ENCODE data around the gene PROSER3. TPM values are rescaled to one million over a fixed set of nuclear protein-coding genes. Genes with fewer than 3 reads are reported as not detected.

Gene PROSER3
- polyA plus RNA-seq, 1 donor from 2014 or later: 1.2 TPM

DNA sequence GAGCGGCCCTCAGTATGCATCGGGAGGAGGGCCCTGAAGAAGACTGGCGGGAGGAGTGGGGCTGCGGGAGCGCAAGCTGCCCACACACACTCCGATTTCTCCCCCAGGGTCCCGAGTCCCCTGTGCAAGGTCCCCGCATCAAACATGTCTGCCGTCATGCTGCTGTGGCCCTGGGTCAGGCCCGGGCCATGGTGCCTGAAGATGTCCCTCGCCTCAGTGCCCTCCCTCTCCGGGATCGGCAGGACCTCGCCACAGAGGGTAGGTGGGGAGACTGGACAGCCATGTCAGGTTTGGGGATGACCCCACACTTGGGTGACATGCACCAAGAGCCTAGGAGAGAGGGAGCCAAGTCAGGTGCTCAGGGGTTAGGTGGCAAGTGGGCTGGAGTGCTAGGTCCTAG lies 35.5 kb upstream of the PROSER3 start:
- no peak overlapping the region for H2AFZ ChIP-seq (ENCODE audit: low read depth, low read length)
- H3K4me2 ChIP-seq (ENCODE audit: low read length): no peak overlapping the region
- H3F3A ChIP-seq (ENCODE audit: insufficient read depth, low read length, poor library complexity, severe bottlenecking): no peaks in the 10 kb centered on the region
- no peaks in the 10 kb centered on the region for H4K20me1 ChIP-seq (ENCODE audit: insufficient read depth)
- no peak overlapping the region for H3K27ac ChIP-seq (ENCODE audit: low read length)
- H3K9me3 ChIP-seq (ENCODE audit: low read length): no peaks in the 10 kb centered on the region
- no peaks in the 10 kb centered on the region for H3K27me3 ChIP-seq (ENCODE audit: insufficient read depth, low read depth, low read length)
- H3K9me2 ChIP-seq (ENCODE audit: insufficient read depth, low read length): no peaks in the 10 kb centered on the region
- TF ChIP-seq MXI1 (conservative IDR thresholded peaks at IDR 0.05; ENCODE audit: poor library complexity, severe bottlenecking) (no peak), TAF1 (IDR thresholded peaks at IDR 0.05; ENCODE audit: low read depth) (no peak), EZH2 (IDR thresholded peaks at IDR 0.05; ENCODE audit: borderline replicate concordance, insufficient read depth, low read length, poor library complexity, severe bottlenecking) (no peak), POLR2AphosphoS5 (IDR thresholded peaks at IDR 0.05) (no peak), RAD21 (conservative IDR thresholded peaks at IDR 0.05) (no peak), EP300 (conservative IDR thresholded peaks at IDR 0.05; ENCODE audit: poor library complexity, severe bottlenecking) (no peak), SMC3 (conservative IDR thresholded peaks at IDR 0.05; ENCODE audit: poor library complexity) (no peak)
- TF ChIP-seq, protein P1, sequence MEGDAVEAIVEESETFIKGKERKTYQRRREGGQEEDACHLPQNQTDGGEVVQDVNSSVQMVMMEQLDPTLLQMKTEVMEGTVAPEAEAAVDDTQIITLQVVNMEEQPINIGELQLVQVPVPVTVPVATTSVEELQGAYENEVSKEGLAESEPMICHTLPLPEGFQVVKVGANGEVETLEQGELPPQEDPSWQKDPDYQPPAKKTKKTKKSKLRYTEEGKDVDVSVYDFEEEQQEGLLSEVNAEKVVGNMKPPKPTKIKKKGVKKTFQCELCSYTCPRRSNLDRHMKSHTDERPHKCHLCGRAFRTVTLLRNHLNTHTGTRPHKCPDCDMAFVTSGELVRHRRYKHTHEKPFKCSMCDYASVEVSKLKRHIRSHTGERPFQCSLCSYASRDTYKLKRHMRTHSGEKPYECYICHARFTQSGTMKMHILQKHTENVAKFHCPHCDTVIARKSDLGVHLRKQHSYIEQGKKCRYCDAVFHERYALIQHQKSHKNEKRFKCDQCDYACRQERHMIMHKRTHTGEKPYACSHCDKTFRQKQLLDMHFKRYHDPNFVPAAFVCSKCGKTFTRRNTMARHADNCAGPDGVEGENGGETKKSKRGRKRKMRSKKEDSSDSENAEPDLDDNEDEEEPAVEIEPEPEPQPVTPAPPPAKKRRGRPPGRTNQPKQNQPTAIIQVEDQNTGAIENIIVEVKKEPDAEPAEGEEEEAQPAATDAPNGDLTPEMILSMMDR (IDR thresholded peaks at IDR 0.05; ENCODE audit: poor library complexity, severe bottlenecking): no peak
- TF ChIP-seq, protein P2, sequence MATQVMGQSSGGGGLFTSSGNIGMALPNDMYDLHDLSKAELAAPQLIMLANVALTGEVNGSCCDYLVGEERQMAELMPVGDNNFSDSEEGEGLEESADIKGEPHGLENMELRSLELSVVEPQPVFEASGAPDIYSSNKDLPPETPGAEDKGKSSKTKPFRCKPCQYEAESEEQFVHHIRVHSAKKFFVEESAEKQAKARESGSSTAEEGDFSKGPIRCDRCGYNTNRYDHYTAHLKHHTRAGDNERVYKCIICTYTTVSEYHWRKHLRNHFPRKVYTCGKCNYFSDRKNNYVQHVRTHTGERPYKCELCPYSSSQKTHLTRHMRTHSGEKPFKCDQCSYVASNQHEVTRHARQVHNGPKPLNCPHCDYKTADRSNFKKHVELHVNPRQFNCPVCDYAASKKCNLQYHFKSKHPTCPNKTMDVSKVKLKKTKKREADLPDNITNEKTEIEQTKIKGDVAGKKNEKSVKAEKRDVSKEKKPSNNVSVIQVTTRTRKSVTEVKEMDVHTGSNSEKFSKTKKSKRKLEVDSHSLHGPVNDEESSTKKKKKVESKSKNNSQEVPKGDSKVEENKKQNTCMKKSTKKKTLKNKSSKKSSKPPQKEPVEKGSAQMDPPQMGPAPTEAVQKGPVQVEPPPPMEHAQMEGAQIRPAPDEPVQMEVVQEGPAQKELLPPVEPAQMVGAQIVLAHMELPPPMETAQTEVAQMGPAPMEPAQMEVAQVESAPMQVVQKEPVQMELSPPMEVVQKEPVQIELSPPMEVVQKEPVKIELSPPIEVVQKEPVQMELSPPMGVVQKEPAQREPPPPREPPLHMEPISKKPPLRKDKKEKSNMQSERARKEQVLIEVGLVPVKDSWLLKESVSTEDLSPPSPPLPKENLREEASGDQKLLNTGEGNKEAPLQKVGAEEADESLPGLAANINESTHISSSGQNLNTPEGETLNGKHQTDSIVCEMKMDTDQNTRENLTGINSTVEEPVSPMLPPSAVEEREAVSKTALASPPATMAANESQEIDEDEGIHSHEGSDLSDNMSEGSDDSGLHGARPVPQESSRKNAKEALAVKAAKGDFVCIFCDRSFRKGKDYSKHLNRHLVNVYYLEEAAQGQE (IDR thresholded peaks at IDR 0.05; ENCODE audit: borderline replicate concordance): no peak
- peaks cover 22% of the 10 kb centered on the region for H3K79me2 ChIP-seq (replicated peaks; ENCODE audit: insufficient read depth, low read length)
- H3K9ac ChIP-seq (ENCODE audit: low read length): no peak overlapping the region
- no peaks in the 10 kb centered on the region for H3K36me3 ChIP-seq (ENCODE audit: insufficient read depth, low read length)
- H3K4me3 ChIP-seq (ENCODE audit: low read length): no peak overlapping the region

DNA sequence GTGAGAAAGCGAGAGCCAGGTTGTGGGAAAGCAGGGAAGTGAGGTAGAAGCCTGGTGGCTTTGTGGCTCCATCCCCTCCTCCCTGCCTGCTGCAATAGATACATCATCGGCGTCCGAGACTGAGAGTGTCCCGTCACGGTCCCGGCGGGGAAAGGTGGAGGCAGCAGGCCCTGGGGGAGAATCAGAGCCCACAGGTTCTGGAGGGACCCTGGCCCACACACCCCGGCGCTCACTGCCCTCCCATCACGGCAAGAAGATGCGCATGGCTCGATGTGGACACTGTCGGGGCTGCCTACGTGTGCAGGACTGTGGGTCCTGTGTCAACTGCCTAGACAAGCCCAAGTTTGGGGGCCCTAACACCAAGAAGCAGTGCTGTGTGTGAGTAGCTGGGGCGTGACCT lies 35.1 kb upstream of the PROSER3 start:
- no peak overlapping the region for H3K9ac ChIP-seq (ENCODE audit: low read length)
- no peaks in the 10 kb centered on the region for H3K9me2 ChIP-seq (ENCODE audit: insufficient read depth, low read length)
- no peak overlapping the region for H2AFZ ChIP-seq (ENCODE audit: low read depth, low read length)
- no peaks in the 10 kb centered on the region for H4K20me1 ChIP-seq (ENCODE audit: insufficient read depth)
- no peaks in the 10 kb centered on the region for H3F3A ChIP-seq (ENCODE audit: insufficient read depth, low read length, poor library complexity, severe bottlenecking)
- no peak overlapping the region for H3K27ac ChIP-seq (ENCODE audit: low read length)
- H3K79me2 ChIP-seq (replicated peaks; ENCODE audit: insufficient read depth, low read length): peaks cover 22% of the 10 kb centered on the region
- TF ChIP-seq EZH2 (IDR thresholded peaks at IDR 0.05; ENCODE audit: borderline replicate concordance, insufficient read depth, low read length, poor library complexity, severe bottlenecking) (no peak), POLR2AphosphoS5 (IDR thresholded peaks at IDR 0.05) (no peak), EP300 (conservative IDR thresholded peaks at IDR 0.05; ENCODE audit: poor library complexity, severe bottlenecking) (no peak), SMC3 (conservative IDR thresholded peaks at IDR 0.05; ENCODE audit: poor library complexity) (no peak), TAF1 (IDR thresholded peaks at IDR 0.05; ENCODE audit: low read depth) (no peak), MXI1 (conservative IDR thresholded peaks at IDR 0.05; ENCODE audit: poor library complexity, severe bottlenecking) (no peak), RAD21 (conservative IDR thresholded peaks at IDR 0.05) (no peak)
- TF ChIP-seq, protein P1 (IDR thresholded peaks at IDR 0.05; ENCODE audit: poor library complexity, severe bottlenecking): no peak
- TF ChIP-seq, protein P2 (IDR thresholded peaks at IDR 0.05; ENCODE audit: borderline replicate concordance): no peak
- H3K36me3 ChIP-seq (ENCODE audit: insufficient read depth, low read length): no peaks in the 10 kb centered on the region
- H3K4me3 ChIP-seq (ENCODE audit: low read length): no peak overlapping the region
- H3K27me3 ChIP-seq (ENCODE audit: insufficient read depth, low read depth, low read length): no peaks in the 10 kb centered on the region
- no peak overlapping the region for H3K4me2 ChIP-seq (ENCODE audit: low read length)
- no peaks in the 10 kb centered on the region for H3K9me3 ChIP-seq (ENCODE audit: low read length)
